HEK293 (cell line): ENCODE measurements around the gene SAE1.
A peak's percentile ranks its signal among the peaks of the same experiment; 100 is the strongest.

Source experiments
- INSM2 ChIP-seq: fragments of 450-650 bp; formaldehyde crosslinking; IDR thresholded peaks from 2 replicates; pipeline ENCODE4 v1.5.1; 2016; ENCODE audit warnings: missing biosample characterization, missing genetic modification characterization
- KLF16 ChIP-seq: fragments of 450-650 bp; formaldehyde crosslinking; IDR thresholded peaks from 2 replicates; pipeline ENCODE4 v1.5.1; 2017; ENCODE audit warnings: missing biosample characterization, missing genetic modification characterization
- KLF17 ChIP-seq: fragments of 450-650 bp; formaldehyde crosslinking; IDR thresholded peaks from 2 replicates; pipeline ENCODE4 v1.5.1; 2016; ENCODE audit warnings: missing biosample characterization, missing genetic modification characterization
- OVOL3 ChIP-seq: fragments of 450-650 bp; formaldehyde crosslinking; IDR thresholded peaks from 2 replicates; pipeline ENCODE4 v1.5.1; 2016; ENCODE audit warnings: missing biosample characterization, missing genetic modification characterization
- PRDM1 ChIP-seq: fragments of 450-650 bp; formaldehyde crosslinking; IDR thresholded peaks from 2 replicates; pipeline ENCODE4; 2016; ENCODE audit warnings: missing biosample characterization, missing genetic modification characterization
- REST ChIP-seq: fragments of 450-650 bp; formaldehyde crosslinking; IDR thresholded peaks from 2 replicates; pipeline ENCODE4 v1.5.1; 2016; ENCODE audit warnings: missing biosample characterization, missing genetic modification characterization
- SCRT1 ChIP-seq: fragments of 450-650 bp; formaldehyde crosslinking; IDR thresholded peaks from 2 replicates; pipeline ENCODE4 v1.5.1; 2016; ENCODE audit warnings: missing biosample characterization, missing genetic modification characterization, borderline replicate concordance
- TCF7L2 ChIP-seq: IDR thresholded peaks from 2 replicates; pipeline ENCODE4 v1.6.1; 2011; ENCODE audit warnings: low read depth, mild to moderate bottlenecking, inconsistent platforms, low read length, moderate library complexity, borderline replicate concordance
- WT1 ChIP-seq: fragments of 450-650 bp; formaldehyde crosslinking; IDR thresholded peaks from 2 replicates; pipeline ENCODE4 v1.5.1; 2016; ENCODE audit warnings: missing biosample characterization, missing genetic modification characterization
- ZBTB10 ChIP-seq: fragments of 450-650 bp; formaldehyde crosslinking; IDR thresholded peaks from 2 replicates; pipeline ENCODE4 v1.5.1; 2016; ENCODE audit warnings: missing biosample characterization, missing genetic modification characterization
- ZBTB26 ChIP-seq: fragments of 450-650 bp; formaldehyde crosslinking; optimal IDR thresholded peaks from 2 replicates; pipeline ENCODE3; 2016; ENCODE audit warnings: missing biosample characterization, mild to moderate bottlenecking, missing genetic modification characterization
- ZBTB48 ChIP-seq: fragments of 450-650 bp; formaldehyde crosslinking; IDR thresholded peaks from 2 replicates; pipeline ENCODE4 v1.5.1; 2016; ENCODE audit warnings: missing biosample characterization, missing genetic modification characterization
- ZEB2 ChIP-seq: fragments of 450-650 bp; formaldehyde crosslinking; IDR thresholded peaks from 2 replicates; pipeline ENCODE4 v1.5.1; 2016; ENCODE audit warnings: missing biosample characterization, missing genetic modification characterization
- ZNF18 ChIP-seq: fragments of 450-650 bp; formaldehyde crosslinking; IDR thresholded peaks from 2 replicates; pipeline ENCODE4 v1.5.1; 2016; ENCODE audit warnings: missing biosample characterization, missing genetic modification characterization
- ZNF311 ChIP-seq: fragments of 450-650 bp; formaldehyde crosslinking; IDR thresholded peaks from 2 replicates; pipeline ENCODE4 v1.5.1; 2017; ENCODE audit warnings: missing biosample characterization, missing genetic modification characterization, borderline replicate concordance
- ZNF362 ChIP-seq: fragments of 450-650 bp; formaldehyde crosslinking; IDR thresholded peaks from 2 replicates; pipeline ENCODE4 v1.5.1; 2016; ENCODE audit warnings: missing biosample characterization, missing genetic modification characterization
- ZNF488 ChIP-seq: fragments of 450-650 bp; formaldehyde crosslinking; IDR thresholded peaks from 2 replicates; pipeline ENCODE4 v1.5.1; 2016; ENCODE audit warnings: missing biosample characterization, missing genetic modification characterization
- ZNF600 ChIP-seq: fragments of 450-650 bp; formaldehyde crosslinking; IDR thresholded peaks from 2 replicates; pipeline ENCODE4 v1.5.1; 2016; ENCODE audit warnings: missing biosample characterization, missing genetic modification characterization
- ZNF623 ChIP-seq: fragments of 450-650 bp; formaldehyde crosslinking; IDR thresholded peaks from 2 replicates; pipeline ENCODE4 v1.5.1; 2016; ENCODE audit warnings: missing biosample characterization, missing genetic modification characterization
- ZNF654 ChIP-seq: fragments of 450-650 bp; formaldehyde crosslinking; IDR thresholded peaks from 2 replicates; pipeline ENCODE4 v1.5.1; 2016; ENCODE audit warnings: low read depth, missing biosample characterization, missing genetic modification characterization
- ZNF843 ChIP-seq: fragments of 450-650 bp; formaldehyde crosslinking; IDR thresholded peaks from 2 replicates; pipeline ENCODE4 v1.5.1; 2016; ENCODE audit warnings: missing biosample characterization, missing genetic modification characterization

SAE1 gene

GRCh38 chr19:47112166-47112996, 18.3 kb upstream of the SAE1 start (continued):
- no peak for TF ChIP-seq REST (tag by site-specific recombination)
- TF ChIP-seq WT1 (tag by site-specific recombination) = peak; percentile 54; the same call in 1 of the 2 replicates
- peak; percentile 88 for TF ChIP-seq KLF16 (tag by site-specific recombination)
- no peak for TF ChIP-seq ZNF654 (tag by site-specific recombination)
- TF ChIP-seq TCF7L2 = no peak
- peak; percentile 44; the same call in 1 of the 2 replicates for TF ChIP-seq ZBTB48 (tag by site-specific recombination)
- peak; percentile 72; the same call in 1 of the 2 replicates for TF ChIP-seq OVOL3 (tag by site-specific recombination)
- no peak for TF ChIP-seq ZNF311 (tag by site-specific recombination)
- TF ChIP-seq ZNF18 (tag by site-specific recombination) = no peak
- no peak for TF ChIP-seq ZNF623 (tag by site-specific recombination)
- peak; percentile 66; the same call in 1 of the 2 replicates for TF ChIP-seq ZNF843
- TF ChIP-seq ZEB2 (tag by site-specific recombination) = peak; percentile 73
- TF ChIP-seq INSM2 (tag by site-specific recombination) = 0 out of 2 replicates have a peak, but pooled peaks have one; percentile 43
- peak; percentile 98 for TF ChIP-seq PRDM1 (tag by site-specific recombination)
- no peak for TF ChIP-seq ZNF600 (tag by site-specific recombination)
- peak; percentile 64; the same call in 1 of the 2 replicates for TF ChIP-seq KLF17
- peak; percentile 96 for TF ChIP-seq ZBTB10 (tag by site-specific recombination)
- TF ChIP-seq ZNF488 (tag by site-specific recombination) = no peak
- peak; percentile 64 for TF ChIP-seq ZBTB26
- TF ChIP-seq SCRT1 (tag by site-specific recombination) = no peak
- TF ChIP-seq ZNF362 (tag by site-specific recombination) = no peak
